H1 (cell line): ENCODE results near the gene HECTD3. TPM values are rescaled to one million over a fixed set of nuclear protein-coding genes. Genes with fewer than 3 reads are reported as not detected.

Source experiments
- CTCF ChIA-PET: fragments of 300-600 bp; sonication (Branson Sonifier 250); formaldehyde crosslinking; loops from one replicate; lab custom pipeline; 2021; ENCODE audit not compliant: partially characterized antibody; lab: Charles Lee
- POLR2A ChIA-PET: fragments of 300-600 bp; sonication (Branson Sonifier 250); formaldehyde crosslinking; loops from one replicate; lab custom pipeline; 2021; ENCODE audit warnings: inconsistent platforms; ENCODE audit not compliant: partially characterized antibody; lab: Charles Lee
- DNase-seq, 2 experiments: peaks; one replicate each; pipeline versions ENCODE4 v3.0.0 to v3.0.0-alpha.2; 2010 to 2022; ENCODE audit warnings: low spot score in 2 of 2, low read depth in 1 of 2, mixed read lengths in 1 of 2
- FAIRE-seq: peaks from 2 replicates; lab custom pipeline; 2011; peaks lifted over from hg19 to GRCh38; lab: Jason Lieb, UNC
- H2AFZ ChIP-seq: 2 replicates; pipeline ENCODE4 v1.8.1; 2012; ENCODE audit warnings: low read length, inconsistent platforms
- H2AK5ac ChIP-seq: 2 replicates; pipeline ENCODE4 v1.6.1; 2013; ENCODE audit warnings: low read depth, low read length
- H2BK120ac ChIP-seq: replicated peaks from 2 replicates; pipeline ENCODE3; 2013; ENCODE audit warnings: low read depth, low read length, inconsistent platforms
- H2BK12ac ChIP-seq: 2 replicates; pipeline ENCODE4 v1.6.1; 2013; ENCODE audit warnings: low read depth, low read length
- H2BK15ac ChIP-seq: 2 replicates; pipeline ENCODE4 v1.6.1; 2013; ENCODE audit warnings: low read length
- H2BK20ac ChIP-seq: 2 replicates; pipeline ENCODE4 v1.6.1; 2013; ENCODE audit warnings: low read length
- H2BK5ac ChIP-seq: 2 replicates; pipeline ENCODE4 v1.6.1; 2013; ENCODE audit warnings: low read depth, low read length
- H3K14ac ChIP-seq: 2 replicates; pipeline ENCODE4 v1.6.1; 2013; ENCODE audit warnings: inconsistent platforms; ENCODE audit not compliant: insufficient read length
- H3K18ac ChIP-seq: 2 replicates; pipeline ENCODE4 v1.6.1; 2013; ENCODE audit warnings: low read length; ENCODE audit errors: extremely low read depth
- H3K23ac ChIP-seq: 2 replicates; pipeline ENCODE4 v1.6.1; 2013; ENCODE audit warnings: inconsistent platforms; ENCODE audit not compliant: insufficient read length
- H3K23me2 ChIP-seq: 2 replicates; pipeline ENCODE4 v1.6.1; 2013; ENCODE audit warnings: low read depth, low read length
- H3K27ac ChIP-seq: 2 replicates; pipeline ENCODE4 v1.6.1; 2011; ENCODE audit warnings: low read depth, low read length, inconsistent platforms
- H3K27me3 ChIP-seq, 4 experiments: replicated peaks in 1 of 4; 1 replicate in 1 of 4; 2 replicates in 3 of 4; pipeline versions ENCODE4 v1.6.1 to v1.8.1; 2011 to 2013; ENCODE audit warnings: low read length in 3 of 4, mild to moderate bottlenecking in 3 of 4, inconsistent platforms in 2 of 4, mixed read lengths in 2 of 4, moderate library complexity in 1 of 4; ENCODE audit not compliant: control insufficient read depth in 3 of 4, insufficient read depth in 3 of 4; ENCODE audit errors: extremely low read depth in 1 of 4
- H3K36me3 ChIP-seq, 4 experiments: 2 replicates each; pipeline versions ENCODE4 v1.6.1 to v1.8.1; 2011 to 2013; ENCODE audit warnings: mild to moderate bottlenecking in 4 of 4, low read length in 3 of 4, moderate library complexity in 2 of 4, control low read depth in 1 of 4, inconsistent platforms in 1 of 4; ENCODE audit not compliant: insufficient read depth in 4 of 4, control insufficient read depth in 2 of 4
- H3K4ac ChIP-seq: replicated peaks from 2 replicates; pipeline ENCODE3; 2013; ENCODE audit warnings: low read length, low read depth, mixed read lengths, inconsistent platforms; ENCODE audit not compliant: insufficient read length
- H3K4me1 ChIP-seq, 4 experiments: replicated peaks in 1 of 4; 1 replicate in 1 of 4; 2 replicates in 3 of 4; pipeline versions ENCODE4 v1.6.1 to v1.8.1; 2011 to 2013; ENCODE audit warnings: low read length in 3 of 4, inconsistent platforms in 2 of 4, mixed read lengths in 1 of 4; ENCODE audit not compliant: insufficient read depth in 4 of 4, control insufficient read depth in 3 of 4
- H3K4me2 ChIP-seq, 2 experiments: 2 replicates each; pipeline versions ENCODE4 v1.6.1 to v1.8.1; 2011 to 2013; ENCODE audit warnings: low read depth in 2 of 2, low read length in 2 of 2, control low read depth in 1 of 2, inconsistent platforms in 1 of 2, mild to moderate bottlenecking in 1 of 2; ENCODE audit not compliant: insufficient read depth in 1 of 2
- H3K4me3 ChIP-seq, 4 experiments: fragments of 200-600, 300-600 bp in 1 of 4; sonication (generic), shearing (Covaris generic), sonication (Bioruptor Twin) in 1 of 4; 2 replicates each; pipeline versions ENCODE4 v1.5.1 to v1.8.1; 2011 to 2016; ENCODE audit warnings: low read length in 4 of 4, low read depth in 3 of 4, control low read depth in 2 of 4, inconsistent platforms in 2 of 4, mild to moderate bottlenecking in 2 of 4, mixed read lengths in 1 of 4, moderate library complexity in 1 of 4; ENCODE audit not compliant: insufficient read depth in 2 of 4; ENCODE audit errors: extremely low read depth in 1 of 4
- H3K56ac ChIP-seq: replicated peaks from 2 replicates; pipeline ENCODE3; 2013; ENCODE audit warnings: low read depth, mild to moderate bottlenecking, mixed read lengths, low read length, inconsistent platforms; ENCODE audit not compliant: insufficient read length
- H3K79me1 ChIP-seq: 2 replicates; pipeline ENCODE4 v1.6.1; 2013; ENCODE audit warnings: low read depth, low read length, control low read depth
- H3K79me2 ChIP-seq, 2 experiments: 2 replicates each; pipeline versions ENCODE4 v1.6.1 to v1.8.1; 2012 to 2013; ENCODE audit warnings: low read length in 2 of 2, mild to moderate bottlenecking in 2 of 2, inconsistent platforms in 1 of 2; ENCODE audit not compliant: insufficient read depth in 2 of 2, control insufficient read depth in 1 of 2
- H3K9ac ChIP-seq, 4 experiments: replicated peaks in 1 of 4; 1 replicate in 1 of 4; 2 replicates in 3 of 4; pipeline versions ENCODE4 v1.6.1 to v1.8.1; 2011 to 2013; ENCODE audit warnings: low read depth in 3 of 4, low read length in 3 of 4, control low read depth in 2 of 4, mild to moderate bottlenecking in 2 of 4, moderate library complexity in 2 of 4, inconsistent platforms in 1 of 4; ENCODE audit errors: extremely low read depth in 1 of 4
- H3K9me3 ChIP-seq, 2 experiments: 2 replicates each; pipeline versions ENCODE4 v1.6.1 to v1.8.1; 2012 to 2013; ENCODE audit warnings: mild to moderate bottlenecking in 2 of 2, moderate library complexity in 2 of 2, control low read depth in 1 of 2, inconsistent platforms in 1 of 2, low read depth in 1 of 2, low read length in 1 of 2, mixed read lengths in 1 of 2; ENCODE audit not compliant: insufficient read depth in 2 of 2
- H4K20me1 ChIP-seq, 2 experiments: replicated peaks in 1 of 2; 2 replicates each; pipeline versions ENCODE3 to v1.8.1; 2011 to 2013; ENCODE audit warnings: inconsistent platforms in 2 of 2, low read length in 2 of 2, mild to moderate bottlenecking in 1 of 2; ENCODE audit not compliant: insufficient read depth in 2 of 2, control insufficient read depth in 1 of 2
- H4K5ac ChIP-seq: 2 replicates; pipeline ENCODE4 v1.6.1; 2013; ENCODE audit warnings: low read length, low read depth, mixed read lengths, inconsistent platforms; ENCODE audit not compliant: insufficient read length
- H4K8ac ChIP-seq: 2 replicates; pipeline ENCODE4 v1.8.0; 2013; ENCODE audit warnings: mild to moderate bottlenecking, moderate library complexity, low read length, inconsistent platforms; ENCODE audit not compliant: insufficient read depth; ENCODE audit errors: extremely low read depth
- H4K91ac ChIP-seq: replicated peaks from 2 replicates; pipeline ENCODE3; 2013; ENCODE audit warnings: low read length, mixed read lengths, inconsistent platforms; ENCODE audit not compliant: insufficient read length
- BRCA1 ChIP-seq: IDR thresholded peaks from 2 replicates; pipeline ENCODE4 v1.6.1; 2012; ENCODE audit warnings: low read depth, low read length, improper control_type of control experiment
- CHD1 ChIP-seq: IDR thresholded peaks from 2 replicates; pipeline ENCODE4 v1.6.1; 2012; ENCODE audit warnings: low read depth, low read length, improper control_type of control experiment
- KDM1A ChIP-seq: fragments of 200-600, 300-600 bp; sonication (generic); IDR thresholded peaks from 2 replicates; pipeline ENCODE4 v1.7.1; 2016; ENCODE audit warnings: mild to moderate bottlenecking, low read length, borderline replicate concordance
- KDM5A ChIP-seq: fragments of 200-600 bp; IDR thresholded peaks from 2 replicates; pipeline ENCODE4 v1.7.1; 2012; ENCODE audit warnings: mild to moderate bottlenecking, low read length, inconsistent platforms, mixed read lengths
- RAD21 ChIP-seq, 2 experiments: IDR thresholded peaks in 1 of 2; conservative IDR thresholded peaks in 1 of 2; 2 replicates each; pipeline ENCODE4 v1.6.1; 2011; ENCODE audit warnings: low read depth in 2 of 2, low read length in 2 of 2, improper control_type of control experiment in 1 of 2, inconsistent platforms in 1 of 2, mild to moderate bottlenecking in 1 of 2, moderate library complexity in 1 of 2
- RXRA ChIP-seq: IDR thresholded peaks from 2 replicates; pipeline ENCODE4 v1.6.1; 2011; ENCODE audit warnings: low read depth, mild to moderate bottlenecking, low read length, moderate library complexity; ENCODE audit not compliant: insufficient read depth
- SIX5 ChIP-seq: IDR thresholded peaks from 2 replicates; pipeline ENCODE4 v1.6.1; 2011; ENCODE audit warnings: mild to moderate bottlenecking, low read depth, low read length
- TCF12 ChIP-seq: IDR thresholded peaks from 2 replicates; pipeline ENCODE4 v1.6.1; 2011; ENCODE audit warnings: low read depth, mild to moderate bottlenecking, low read length
- TEAD4 ChIP-seq: IDR thresholded peaks from 2 replicates; pipeline ENCODE4 v1.6.1; 2012; ENCODE audit warnings: low read depth, low read length, inconsistent platforms, mixed read lengths
- WGBS, 2 experiments: shearing (Covaris generic) in 1 of 2; methylation state at CpG; one replicate each; pipeline versions ENCODE4 v1.1.6 to v1.1.7; 2013 to 2015; ENCODE audit warnings: low lambda C conversion rate in 2 of 2, mixed read lengths in 2 of 2, inconsistent platforms in 1 of 2, low coverage in 1 of 2, missing lambda C conversion rate in 1 of 2; ENCODE audit not compliant: insufficient replicate concordance in 2 of 2, insufficient coverage in 1 of 2, insufficient read length in 1 of 2; ENCODE audit errors: extremely low coverage in 1 of 2, missing lambda C conversion rate in 1 of 2; 5-methylcytosine and 5-hydroxymethylcytosine counted together
- polyA plus RNA-seq, 7 experiments: library from polyadenylated mRNA; depleted of rRNA in 3 of 7; stranded (reverse) in 5 of 7; unstranded in 2 of 7; fragments of >200 nt in 5 of 7; fragments of 200-250 nt in 2 of 7; gene quantifications; 1 replicate in 5 of 7; 2 replicates in 1 of 7; 4 replicates in 1 of 7; pipeline versions ENCODE4 v1.2.1 to v1.2.3, GENCODE V29; 2011 to 2013; ENCODE audit warnings: missing spikeins in 2 of 7, mixed read lengths in 2 of 7
- total RNA-seq: library from RNA; stranded (reverse); fragmentation: NEBNext Ultra II Directional; extraction: Animal tissue kit (Norgen Biotek cat#: 25700); gene quantifications from 2 replicates; pipeline ENCODE4 v1.2.1, GENCODE V29; 2021

HECTD3 gene
- total and polyA plus RNA-seq, 2 of the 8 experiments (the other 6 are each of a cell fraction or from before 2014, with no cell fraction given): 32.9 to 52.7 TPM

GRCh38 chr1:45016767-45017166, 5.6 kb upstream of the HECTD3 start:
- POLR2A ChIA-PET: interaction anchor here (0.6 to 1.4 kb wide), 6 partner anchors 74 to 865 kb away, joined by 3 to 6 read pairs (median 4); no protein-coding TSS in a partner anchor

More at GRCh38 chr1:45016767-45017166, 5.6 kb upstream of the HECTD3 start:
- no peaks in the 10 kb centered on the region; a peak in 1 of 4 replicates for H3K79me2 ChIP-seq
- H2AFZ ChIP-seq: no peak overlapping the region
- H3K4me1 ChIP-seq: peaks cover 0 to under 1% (median 0%) of the 10 kb centered on the region in 4 experiments; a peak in 1 of 7 replicates
- H4K91ac ChIP-seq: no peak overlapping the region
- H3K4me3 ChIP-seq: no peak overlapping the region
- H2BK12ac ChIP-seq: no peak overlapping the region
- H3K36me3 ChIP-seq: 0 out of 8 replicates have a peak, but pooled peaks cover 0 to 4% (median 2%) of the 10 kb centered on the region in 4 experiments
- no peaks in the 10 kb centered on the region for H3K27me3 ChIP-seq
- H3K27ac ChIP-seq: no peak overlapping the region
- H3K18ac ChIP-seq: no peak overlapping the region
- H2BK20ac ChIP-seq: no peak overlapping the region
- H3K23me2 ChIP-seq: peaks cover 3% of the 10 kb centered on the region; the same call in 1 of the 2 replicates
- H3K9ac ChIP-seq: no peak overlapping the region
- peaks cover 0 to 2% of the 10 kb centered on the region in 2 experiments for H4K20me1 ChIP-seq
- H3K4me2 ChIP-seq: no peak overlapping the region
- no peak overlapping the region for H3K23ac ChIP-seq
- H3K79me1 ChIP-seq: no peaks in the 10 kb centered on the region
- H3K56ac ChIP-seq: no peak overlapping the region
- H2BK5ac ChIP-seq: no peak overlapping the region
- H2AK5ac ChIP-seq: no peak overlapping the region
- 82% methylated on average over 6 of the region's 6 CpGs; no CpG with 5 or more reads in 1 of the 2 experiments for WGBS, 2 experiments
- H4K5ac ChIP-seq: no peak overlapping the region
- H3K4ac ChIP-seq: no peak overlapping the region
- H2BK120ac ChIP-seq: no peak overlapping the region
- H3K9me3 ChIP-seq: no peaks in the 10 kb centered on the region
- H2BK15ac ChIP-seq: no peak overlapping the region
- no peak overlapping the region for H3K14ac ChIP-seq
- CTCF ChIA-PET: interaction anchor here (0.6 to 15.4 kb wide), 12 partner anchors 13 to 535 kb away, joined by 3 to 424 read pairs (median 4); partner anchors contain the start of gene HPDL
- no peak for FAIRE-seq
- TF ChIP-seq TCF12 (no peak), KDM5A (no peak), CHD1 (no peak), SIX5 (no peak), BRCA1 (no peak), TEAD4 (no peak), RAD21 (IDR thresholded peaks at IDR 0.05 in 1 of 2, conservative IDR thresholded peaks at IDR 0.05 in 1 of 2; ENCODE audit: low read depth in 2 of 2, low read length in 2 of 2) (no peak), RXRA (no peak), KDM1A (no peak)
- DNase-seq: no peak
- no peak overlapping the region for H4K8ac ChIP-seq
